Neural cell (in vitro differentiated cells): ENCODE measurements around the gene EFCAB7. TPM values are rescaled to one million over a fixed set of nuclear protein-coding genes. Genes with fewer than 3 reads are reported as not detected.

Experiments used
- H2AFZ ChIP-seq: fragments of 200-600, 300-800 bp; sonication (generic), shearing (Covaris generic); 2 replicates; pipeline ENCODE4 v1.6.0; 2014; ENCODE audit warnings: low read depth, mild to moderate bottlenecking, antibody characterized with exemption, low read length, moderate library complexity
- H3F3A ChIP-seq: fragments of 200-600 bp; shearing (Covaris generic); 2 replicates; pipeline ENCODE4 v1.6.1; 2016; ENCODE audit warnings: mild to moderate bottlenecking, moderate library complexity, mixed read lengths, antibody characterized with exemption, low read length; ENCODE audit not compliant: insufficient read depth, poor library complexity, severe bottlenecking
- H3K27ac ChIP-seq: fragments of 200-600, 300-800 bp; sonication (generic), shearing (Covaris generic); 2 replicates; pipeline ENCODE4 v1.5.1; 2014; ENCODE audit warnings: mild to moderate bottlenecking, low read length, moderate library complexity
- H3K27me3 ChIP-seq: fragments of 300-800, 200-600 bp; sonication (generic), shearing (Covaris generic); 2 replicates; pipeline ENCODE4 v1.6.0; 2014; ENCODE audit warnings: mild to moderate bottlenecking, low read depth, low read length, moderate library complexity; ENCODE audit not compliant: insufficient read depth
- H3K36me3 ChIP-seq: fragments of 300-800, 200-600 bp; sonication (generic), shearing (Covaris generic); 2 replicates; pipeline ENCODE4 v1.5.1; 2014; ENCODE audit warnings: mild to moderate bottlenecking, antibody characterized with exemption, low read length, moderate library complexity; ENCODE audit not compliant: insufficient read depth
- H3K4me2 ChIP-seq: fragments of 300-800, 200-600 bp; sonication (generic), shearing (Covaris generic); 2 replicates; pipeline ENCODE4 v1.6.0; 2014; ENCODE audit warnings: mild to moderate bottlenecking, low read length
- H3K4me3 ChIP-seq: fragments of 300-800, 200-600 bp; sonication (generic), shearing (Covaris generic); 2 replicates; pipeline ENCODE4 v1.5.1; 2014; ENCODE audit warnings: mild to moderate bottlenecking, low read length, moderate library complexity
- H3K79me2 ChIP-seq: fragments of 200-600 bp; shearing (Covaris generic); replicated peaks from 2 replicates; pipeline ENCODE4 v1.6.0; 2014; ENCODE audit warnings: mild to moderate bottlenecking, low read length, moderate library complexity; ENCODE audit not compliant: insufficient read depth
- H3K9ac ChIP-seq: fragments of 300-800, 200-600 bp; sonication (generic), shearing (Covaris generic); 2 replicates; pipeline ENCODE4 v1.6.1; 2016; ENCODE audit warnings: mild to moderate bottlenecking, low read length, mixed read lengths
- H3K9me2 ChIP-seq: fragments of 200-600 bp; shearing (Covaris generic); 2 replicates; pipeline ENCODE4 v1.6.1; 2016; ENCODE audit warnings: mild to moderate bottlenecking, low read length, mixed read lengths; ENCODE audit not compliant: insufficient read depth
- H3K9me3 ChIP-seq: fragments of 200-600, 300-800 bp; sonication (generic), shearing (Covaris generic); 2 replicates; pipeline ENCODE4 v1.6.1; 2016; ENCODE audit warnings: mild to moderate bottlenecking, mixed run types, low read length, moderate library complexity, mixed read lengths
- H4K20me1 ChIP-seq: fragments of 200-600 bp; shearing (Covaris generic); 2 replicates; pipeline ENCODE4 v1.6.1; 2016; ENCODE audit warnings: mild to moderate bottlenecking, mixed run types; ENCODE audit not compliant: insufficient read depth
- EP300 ChIP-seq: fragments of 450-650 bp; conservative IDR thresholded peaks from 2 replicates; pipeline ENCODE4 v1.6.1; 2014; ENCODE audit warnings: antibody characterized with exemption, mild to moderate bottlenecking, moderate library complexity; ENCODE audit not compliant: poor library complexity, severe bottlenecking
- EZH2 ChIP-seq: fragments of 200-600, 300-800 bp; shearing (Covaris generic), sonication (generic); IDR thresholded peaks from 2 replicates; pipeline ENCODE4 v1.6.1; 2014; ENCODE audit warnings: antibody characterized with exemption, low read length, borderline replicate concordance, mild to moderate bottlenecking; ENCODE audit not compliant: insufficient read depth, poor library complexity, severe bottlenecking
- MXI1 ChIP-seq: fragments of 450-650 bp; conservative IDR thresholded peaks from 2 replicates; pipeline ENCODE4 v1.6.1; 2014; ENCODE audit warnings: antibody characterized with exemption, mild to moderate bottlenecking; ENCODE audit not compliant: poor library complexity, severe bottlenecking
- POLR2AphosphoS5 ChIP-seq: IDR thresholded peaks from 2 replicates; pipeline ENCODE4 v1.6.1; 2012
- RAD21 ChIP-seq: fragments of 450-650 bp; conservative IDR thresholded peaks from 2 replicates; pipeline ENCODE4 v1.6.1; 2014; ENCODE audit warnings: antibody characterized with exemption, mild to moderate bottlenecking, moderate library complexity
- SMC3 ChIP-seq: fragments of 450-650 bp; conservative IDR thresholded peaks from 2 replicates; pipeline ENCODE4 v1.6.1; 2014; ENCODE audit warnings: antibody characterized with exemption, mild to moderate bottlenecking, moderate library complexity; ENCODE audit not compliant: poor library complexity
- TAF1 ChIP-seq: IDR thresholded peaks from 2 replicates; pipeline ENCODE4 v1.6.1; 2012; ENCODE audit warnings: low read depth
- polyA plus RNA-seq: library from polyadenylated mRNA; depleted of rRNA; stranded (reverse); fragments of >200 nt; gene quantifications from 2 replicates; pipeline ENCODE4 v1.2.3, GENCODE V29; 2014
- TF ChIP-seq, protein P1 (sequence below): IDR thresholded peaks from 2 replicates; pipeline ENCODE4 v1.6.1; 2012; ENCODE audit warnings: borderline replicate concordance
- TF ChIP-seq, protein P2 (sequence below): fragments of 450-650 bp; IDR thresholded peaks from 2 replicates; pipeline ENCODE4 v1.5.1; 2014; ENCODE audit warnings: antibody characterized with exemption, mild to moderate bottlenecking, moderate library complexity; ENCODE audit not compliant: poor library complexity, severe bottlenecking

The EFCAB7 gene
- polyA plus RNA-seq, 1 donor from 2014 or later, result 72.9 TPM

DNA sequence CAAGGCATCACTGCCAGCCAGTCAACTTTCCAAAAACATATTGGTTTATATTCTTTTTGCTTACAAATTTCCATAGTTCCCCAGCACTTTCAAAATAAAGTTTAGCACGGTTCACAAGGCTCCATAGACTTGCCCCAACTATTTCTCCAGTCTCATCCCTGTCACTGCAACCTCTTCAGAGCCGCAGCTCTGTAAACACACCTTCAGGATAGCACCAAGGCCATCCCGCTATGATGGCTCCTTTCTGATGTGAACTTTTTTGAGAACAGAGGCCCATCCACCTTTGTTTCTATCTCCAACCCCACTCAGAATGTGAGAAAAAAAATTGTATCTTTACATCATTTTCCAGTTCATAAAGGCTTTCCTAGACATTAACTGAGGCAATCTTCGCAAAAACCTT is 96.2 kb downstream of the EFCAB7 start:
- Histone ChIP-seq H3K4me2 (no peak overlapping the region), H3K79me2 (no peaks in the 10 kb centered on the region), H3F3A (no peaks in the 10 kb centered on the region), H3K9ac (no peak overlapping the region), H3K27ac (no peak overlapping the region), H3K9me2 (no peaks in the 10 kb centered on the region), H2AFZ (no peak overlapping the region), H4K20me1 (no peaks in the 10 kb centered on the region), H3K36me3 (no peaks in the 10 kb centered on the region), H3K9me3 (no peaks in the 10 kb centered on the region), H3K27me3 (no peaks in the 10 kb centered on the region), H3K4me3 (no peak overlapping the region)
- no peak for TF ChIP-seq EP300
- TF ChIP-seq EZH2, result no peak
- TF ChIP-seq SMC3, result no peak
- TF ChIP-seq, protein P1, sequence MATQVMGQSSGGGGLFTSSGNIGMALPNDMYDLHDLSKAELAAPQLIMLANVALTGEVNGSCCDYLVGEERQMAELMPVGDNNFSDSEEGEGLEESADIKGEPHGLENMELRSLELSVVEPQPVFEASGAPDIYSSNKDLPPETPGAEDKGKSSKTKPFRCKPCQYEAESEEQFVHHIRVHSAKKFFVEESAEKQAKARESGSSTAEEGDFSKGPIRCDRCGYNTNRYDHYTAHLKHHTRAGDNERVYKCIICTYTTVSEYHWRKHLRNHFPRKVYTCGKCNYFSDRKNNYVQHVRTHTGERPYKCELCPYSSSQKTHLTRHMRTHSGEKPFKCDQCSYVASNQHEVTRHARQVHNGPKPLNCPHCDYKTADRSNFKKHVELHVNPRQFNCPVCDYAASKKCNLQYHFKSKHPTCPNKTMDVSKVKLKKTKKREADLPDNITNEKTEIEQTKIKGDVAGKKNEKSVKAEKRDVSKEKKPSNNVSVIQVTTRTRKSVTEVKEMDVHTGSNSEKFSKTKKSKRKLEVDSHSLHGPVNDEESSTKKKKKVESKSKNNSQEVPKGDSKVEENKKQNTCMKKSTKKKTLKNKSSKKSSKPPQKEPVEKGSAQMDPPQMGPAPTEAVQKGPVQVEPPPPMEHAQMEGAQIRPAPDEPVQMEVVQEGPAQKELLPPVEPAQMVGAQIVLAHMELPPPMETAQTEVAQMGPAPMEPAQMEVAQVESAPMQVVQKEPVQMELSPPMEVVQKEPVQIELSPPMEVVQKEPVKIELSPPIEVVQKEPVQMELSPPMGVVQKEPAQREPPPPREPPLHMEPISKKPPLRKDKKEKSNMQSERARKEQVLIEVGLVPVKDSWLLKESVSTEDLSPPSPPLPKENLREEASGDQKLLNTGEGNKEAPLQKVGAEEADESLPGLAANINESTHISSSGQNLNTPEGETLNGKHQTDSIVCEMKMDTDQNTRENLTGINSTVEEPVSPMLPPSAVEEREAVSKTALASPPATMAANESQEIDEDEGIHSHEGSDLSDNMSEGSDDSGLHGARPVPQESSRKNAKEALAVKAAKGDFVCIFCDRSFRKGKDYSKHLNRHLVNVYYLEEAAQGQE, result no peak
- TF ChIP-seq, protein P2, sequence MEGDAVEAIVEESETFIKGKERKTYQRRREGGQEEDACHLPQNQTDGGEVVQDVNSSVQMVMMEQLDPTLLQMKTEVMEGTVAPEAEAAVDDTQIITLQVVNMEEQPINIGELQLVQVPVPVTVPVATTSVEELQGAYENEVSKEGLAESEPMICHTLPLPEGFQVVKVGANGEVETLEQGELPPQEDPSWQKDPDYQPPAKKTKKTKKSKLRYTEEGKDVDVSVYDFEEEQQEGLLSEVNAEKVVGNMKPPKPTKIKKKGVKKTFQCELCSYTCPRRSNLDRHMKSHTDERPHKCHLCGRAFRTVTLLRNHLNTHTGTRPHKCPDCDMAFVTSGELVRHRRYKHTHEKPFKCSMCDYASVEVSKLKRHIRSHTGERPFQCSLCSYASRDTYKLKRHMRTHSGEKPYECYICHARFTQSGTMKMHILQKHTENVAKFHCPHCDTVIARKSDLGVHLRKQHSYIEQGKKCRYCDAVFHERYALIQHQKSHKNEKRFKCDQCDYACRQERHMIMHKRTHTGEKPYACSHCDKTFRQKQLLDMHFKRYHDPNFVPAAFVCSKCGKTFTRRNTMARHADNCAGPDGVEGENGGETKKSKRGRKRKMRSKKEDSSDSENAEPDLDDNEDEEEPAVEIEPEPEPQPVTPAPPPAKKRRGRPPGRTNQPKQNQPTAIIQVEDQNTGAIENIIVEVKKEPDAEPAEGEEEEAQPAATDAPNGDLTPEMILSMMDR, result no peak
- no peak for TF ChIP-seq TAF1
- TF ChIP-seq POLR2AphosphoS5, result no peak
- TF ChIP-seq RAD21, result no peak
- no peak for TF ChIP-seq MXI1

DNA sequence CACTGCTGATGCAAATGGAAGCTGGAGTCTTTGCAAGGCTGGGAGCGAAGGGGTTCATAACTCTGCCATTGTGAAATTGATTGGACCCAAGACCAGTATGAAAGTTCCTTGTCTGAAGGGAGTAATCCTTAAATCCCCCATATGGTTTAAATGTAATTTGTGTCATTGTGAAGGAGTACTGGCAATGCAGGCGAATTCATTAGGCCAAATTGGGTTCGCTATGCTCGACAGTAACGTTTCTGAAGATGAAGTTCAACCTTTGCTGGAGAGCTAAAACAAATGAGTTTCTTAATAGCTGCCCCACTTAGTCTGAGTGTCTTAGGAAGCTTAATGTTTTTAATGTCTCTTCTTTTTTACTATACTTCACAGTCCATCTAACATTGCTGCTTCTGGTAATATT is 97.3 kb downstream of the EFCAB7 start:
- no peaks in the 10 kb centered on the region for H3K9me2 ChIP-seq
- H3K9ac ChIP-seq, result no peak overlapping the region
- no peak overlapping the region for H3K27ac ChIP-seq
- no peak overlapping the region for H3K4me2 ChIP-seq
- H4K20me1 ChIP-seq, result no peaks in the 10 kb centered on the region
- H3K79me2 ChIP-seq, result no peaks in the 10 kb centered on the region
- no peak overlapping the region for H3K4me3 ChIP-seq
- no peaks in the 10 kb centered on the region for H3K27me3 ChIP-seq
- H3K9me3 ChIP-seq, result no peaks in the 10 kb centered on the region
- no peaks in the 10 kb centered on the region for H3F3A ChIP-seq
- no peak for TF ChIP-seq TAF1
- TF ChIP-seq, protein P1, result no peak
- TF ChIP-seq, protein P2, result no peak
- H3K36me3 ChIP-seq, result no peaks in the 10 kb centered on the region
- no peak overlapping the region for H2AFZ ChIP-seq
